AG04450 (cell line): Measurements from ENCODE around the gene CSH2. TPM values are rescaled to one million over a fixed set of nuclear protein-coding genes. Genes with fewer than 3 reads are reported as not detected.
A peak's percentile ranks its signal among the peaks of the same experiment; 100 is the strongest.
"Not testable (repeated sequence)": the region's sequence is repeated elsewhere in the genome, so short reads cannot be mapped to it uniquely, and the experiment has no call there.

Experiments
- CTCF ChIA-PET: fragments of 300-600, 350-600 bp; formaldehyde crosslinking; extraction: SDS; loops from one replicate; lab custom pipeline; 2022; ENCODE audit warnings: antibody characterized with exemption, inconsistent platforms; lab: Charles Lee
- POLR2A ChIA-PET: fragments of 350-600 bp; formaldehyde crosslinking; extraction: SDS; loops from one replicate; lab custom pipeline; 2021; ENCODE audit warnings: antibody characterized with exemption, inconsistent platforms; lab: Yijun Ruan, JAX
- DNase-seq: peaks from one replicate; pipeline ENCODE4 v3.0.0-alpha.2; 2011; ENCODE audit warnings: low read depth, low spot score
- H3K27ac ChIP-seq: one replicate; pipeline ENCODE4 v1.5.1; 2012; ENCODE audit warnings: low read depth, low read length, control low read depth
- H3K27me3 ChIP-seq: one replicate; pipeline ENCODE4 v1.6.0; 2012; ENCODE audit warnings: low read length; ENCODE audit not compliant: control insufficient read depth, insufficient read depth
- H3K4me3 ChIP-seq: 2 replicates; pipeline ENCODE4 v1.5.1; 2011; ENCODE audit warnings: mild to moderate bottlenecking, low read depth, low read length, control low read depth
- H3K9me3 ChIP-seq: 2 replicates; pipeline ENCODE4 v1.5.1; 2012; ENCODE audit warnings: low read length; ENCODE audit not compliant: control insufficient read depth, insufficient read depth
- CTCF ChIP-seq: IDR thresholded peaks from 2 replicates; pipeline ENCODE4 v1.5.1; 2011; ENCODE audit warnings: low read depth, low read length, control low read depth, inconsistent platforms
- polyA plus RNA-seq: library from polyadenylated mRNA; depleted of rRNA; stranded (reverse); fragments of >200 nt; gene quantifications from 2 replicates; pipeline ENCODE4 v1.2.3, GENCODE V29; 2011

Gene CSH2
- polyA plus RNA-seq, 1 experiment, result not detected

- TF ChIP-seq CTCF, result peak; percentile 27
- H3K9me3 ChIP-seq, H3K4me3 ChIP-seq, POLR2A ChIA-PET, DNase-seq, H3K27me3 ChIP-seq, H3K27ac ChIP-seq: not testable (repeated sequence)
- CTCF ChIA-PET, result interaction anchor here (1.4 kb wide), 1 partner anchor 12 kb away, joined by 6 read pairs; the partner anchor contains the start of gene GH2
These were observed 3.8 kb downstream of the CSH2 start for GRCh38 chr17:63869491-63870291.

- H3K27me3 ChIP-seq, H3K27ac ChIP-seq, H3K4me3 ChIP-seq, H3K9me3 ChIP-seq, POLR2A ChIA-PET, DNase-seq: not testable (repeated sequence)
- CTCF ChIA-PET, result interaction anchor here (0.6 to 1.8 kb wide), 9 partner anchors 9 to 230 kb away, joined by 3 to 14 read pairs (median 5); partner anchors contain the start of genes CSHL1 and GH2
- peak; percentile 16; the same call in 1 of the 2 replicates for TF ChIP-seq CTCF
These were observed 6.9 kb downstream of the CSH2 start for GRCh38 chr17:63866625-63867024.

GRCh38 chr17:63859257-63859656 is 14.2 kb downstream of the CSH2 start:
- H3K9me3 ChIP-seq, result no peaks in the 10 kb centered on the region
- ChIA-PET CTCF (interaction anchor here (0.5 to 1.8 kb wide), 3 partner anchors 11 to 171 kb away, joined by 3 to 6 read pairs (median 4); no protein-coding TSS in a partner anchor), POLR2A (no interaction called here)
- H3K4me3 ChIP-seq, result no peak overlapping the region
- no peak for TF ChIP-seq CTCF
- no peak for DNase-seq
- no peak overlapping the region for H3K27ac ChIP-seq
- peaks cover 13% of the 10 kb centered on the region for H3K27me3 ChIP-seq

GRCh38 chr17:63856425-63856824 is 17.1 kb downstream of the CSH2 start:
- DNase-seq, H3K4me3 ChIP-seq, H3K27ac ChIP-seq, H3K9me3 ChIP-seq, POLR2A ChIA-PET: not testable (repeated sequence)
- CTCF ChIA-PET, result interaction anchor here (0.5 to 2.8 kb wide), 4 partner anchors 9 to 621 kb away, joined by 3 to 14 read pairs (median 6); no protein-coding TSS in a partner anchor
- H3K27me3 ChIP-seq, result peaks cover 23% of the 10 kb centered on the region

- ChIA-PET CTCF (interaction anchor here (2.8 kb wide), 1 partner anchor 11 kb away, joined by 14 read pairs; no protein-coding TSS in a partner anchor), POLR2A (no interaction called here)
- Histone ChIP-seq H3K9me3 (no peaks in the 10 kb centered on the region), H3K27me3 (peaks cover 22% of the 10 kb centered on the region), H3K4me3 (no peak overlapping the region), H3K27ac (no peak overlapping the region)
- no peak for DNase-seq
- no peak for TF ChIP-seq CTCF
These were observed 18.3 kb downstream of the CSH2 start for GRCh38 chr17:63855185-63855584.
